ENCODE data around the gene ERC1. TPM values are rescaled to one million over a fixed set of nuclear protein-coding genes. Genes with fewer than 3 reads are reported as not detected.
A peak's percentile ranks its signal among the peaks of the same experiment; 100 is the strongest.

The ERC1 gene
- total and polyA plus RNA-seq, 2 donors from 2014 or later, result 5.1 to 68.3 TPM

DNA sequence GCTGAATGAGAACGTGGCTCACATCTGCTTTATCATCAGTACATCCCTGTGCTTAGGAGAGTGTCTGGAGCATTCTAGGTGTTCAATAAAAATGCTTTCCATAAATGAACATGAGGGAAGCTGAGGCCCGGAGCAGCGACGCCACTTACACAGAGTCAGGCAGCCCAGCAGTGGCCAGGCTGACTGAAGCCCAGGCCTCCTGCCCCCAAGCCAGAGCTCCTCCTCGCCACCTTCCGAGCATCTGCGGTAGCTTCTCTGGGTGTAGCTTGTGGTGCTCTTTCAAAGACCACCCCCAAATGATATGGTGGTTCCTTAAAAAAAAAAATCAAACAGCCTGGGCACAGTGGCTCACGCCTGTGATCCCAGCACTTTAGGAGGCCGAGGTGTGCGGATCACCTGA lies 514.6 kb downstream of the ERC1 start:
- DNase-seq, result peak in 1 of 5 donors; percentile 13
- intact Hi-C loops (cut with DNase I), result no loop called here
- no peak for FAIRE-seq
- no peaks in the 10 kb centered on the region for H3K9me3 ChIP-seq (ENCODE audit: control insufficient read depth in 2 of 3, insufficient read depth in 1 of 3, low read length in 3 of 3)
- no peak for TF ChIP-seq CTCF (IDR thresholded peaks at IDR 0.05; ENCODE audit: borderline replicate concordance, extremely low read depth, insufficient read depth)
- peaks cover 0 to 3% (median 0%) of the 10 kb centered on the region in 3 donors for H3K4me1 ChIP-seq (ENCODE audit: control insufficient read depth in 2 of 3, insufficient read depth in 2 of 3, low read depth in 1 of 3, low read length in 3 of 3)
- H3K9ac ChIP-seq (ENCODE audit: low read length in 3 of 3), result no peak overlapping the region
- no peaks in the 10 kb centered on the region for H3K27me3 ChIP-seq (ENCODE audit: control insufficient read depth, insufficient read depth, low read length)
- no peaks in the 10 kb centered on the region for H3K36me3 ChIP-seq (ENCODE audit: control insufficient read depth in 2 of 3, insufficient read depth in 3 of 3, low read length in 3 of 3)
- H3K4me3 ChIP-seq (ENCODE audit: low read length in 3 of 3), result no peak overlapping the region
- no peak overlapping the region for H3K27ac ChIP-seq (ENCODE audit: low read depth in 2 of 2, low read length in 2 of 2)

DNA sequence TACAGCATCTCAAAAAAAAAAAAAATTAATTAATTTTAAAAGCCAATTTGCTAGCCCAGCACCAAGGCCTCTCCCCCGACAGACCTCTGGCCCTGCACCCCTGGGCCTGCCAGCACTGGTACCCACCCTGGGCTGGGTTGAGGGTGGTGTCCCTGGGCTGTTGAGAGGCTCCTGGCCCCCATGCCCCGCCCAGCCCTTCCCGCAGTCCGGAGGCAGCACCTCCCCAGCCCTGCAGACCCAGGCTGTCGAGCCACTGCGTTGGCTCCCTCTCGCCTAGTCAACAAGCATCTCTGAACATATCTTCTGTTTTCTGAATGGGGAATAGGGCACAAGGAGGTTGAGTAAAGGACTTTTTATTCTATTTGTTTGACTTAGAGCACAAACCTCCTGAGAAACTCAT lies 516.3 kb downstream of the ERC1 start:
- intact Hi-C loops (cut with DNase I), result no loop called here
- no peak for FAIRE-seq

GRCh38 chr12:1509413-1510052 lies 518.5 kb downstream of the ERC1 start:
- intact Hi-C loops (cut with DNase I), result no loop called here
- H3K36me3 ChIP-seq (ENCODE audit: control insufficient read depth in 2 of 3, insufficient read depth in 3 of 3, low read length in 3 of 3), result no peaks in the 10 kb centered on the region
- H3K4me1 ChIP-seq (ENCODE audit: control insufficient read depth in 2 of 3, insufficient read depth in 2 of 3, low read depth in 1 of 3, low read length in 3 of 3), result peaks cover 0 to 3% (median 0%) of the 10 kb centered on the region in 3 donors
- H3K4me3 ChIP-seq (ENCODE audit: low read length in 3 of 3), result no peak overlapping the region
- H3K9me3 ChIP-seq (ENCODE audit: control insufficient read depth in 2 of 3, insufficient read depth in 1 of 3, low read length in 3 of 3), result no peaks in the 10 kb centered on the region
- TF ChIP-seq CTCF (IDR thresholded peaks at IDR 0.05; ENCODE audit: borderline replicate concordance, extremely low read depth, insufficient read depth), result no peak
- H3K9ac ChIP-seq (ENCODE audit: low read length in 3 of 3), result no peak overlapping the region
- H3K27me3 ChIP-seq (ENCODE audit: control insufficient read depth, insufficient read depth, low read length), result no peaks in the 10 kb centered on the region
- FAIRE-seq, result no peak
- DNase-seq, result peak in 3 of 5 donors; percentile 52 to 65 (median 62)
- H3K27ac ChIP-seq (ENCODE audit: low read depth in 2 of 2, low read length in 2 of 2), result no peak overlapping the region

More for the DNA sequence above, 516.3 kb downstream of the ERC1 start:
- no peak overlapping the region for H3K4me3 ChIP-seq (ENCODE audit: low read length in 3 of 3)
- no peak overlapping the region for H3K9ac ChIP-seq (ENCODE audit: low read length in 3 of 3)
- TF ChIP-seq CTCF (IDR thresholded peaks at IDR 0.05; ENCODE audit: borderline replicate concordance, extremely low read depth, insufficient read depth), result no peak
- H3K9me3 ChIP-seq (ENCODE audit: control insufficient read depth in 2 of 3, insufficient read depth in 1 of 3, low read length in 3 of 3), result no peaks in the 10 kb centered on the region
- H3K27ac ChIP-seq (ENCODE audit: low read depth in 2 of 2, low read length in 2 of 2), result no peak overlapping the region
- DNase-seq, result peak in 1 of 5 donors; percentile 20
- H3K36me3 ChIP-seq (ENCODE audit: control insufficient read depth in 2 of 3, insufficient read depth in 3 of 3, low read length in 3 of 3), result no peaks in the 10 kb centered on the region
- peaks cover 0 to 3% (median 0%) of the 10 kb centered on the region in 3 donors for H3K4me1 ChIP-seq (ENCODE audit: control insufficient read depth in 2 of 3, insufficient read depth in 2 of 3, low read depth in 1 of 3, low read length in 3 of 3)
- H3K27me3 ChIP-seq (ENCODE audit: control insufficient read depth, insufficient read depth, low read length), result no peaks in the 10 kb centered on the region

All from kidney (tissue), 14 donors.